Uterus (tissue), 4 donors: Measurements from ENCODE around the gene AMBRA1. TPM values are rescaled to one million over a fixed set of nuclear protein-coding genes. Genes with fewer than 3 reads are reported as not detected.

Experiments used
- DNase-seq, 2 donors: peaks; one replicate each; pipeline ENCODE4 v3.0.0-alpha.2; 2019 to 2020
- H3K27ac ChIP-seq, 2 donors: fragments of 200-600 bp; sonication (generic); 1 replicate in 1 of 2; 2 replicates in 1 of 2; pipeline ENCODE4 v1.5.1; 2016 to 2018
- H3K27me3 ChIP-seq, 2 donors: fragments of 200-600 bp; sonication (generic); one replicate each; pipeline ENCODE4 v1.5.1; 2018 to 2019; ENCODE audit warnings: control low read depth in 1 of 2
- H3K36me3 ChIP-seq, 2 donors: fragments of 200-600 bp; sonication (generic); one replicate each; pipeline ENCODE4 v1.5.1; 2019; ENCODE audit warnings: control low read depth in 1 of 2
- H3K4me1 ChIP-seq, 2 donors: fragments of 200-600 bp; sonication (generic); one replicate each; pipeline ENCODE4 v1.5.1; 2018 to 2019; ENCODE audit warnings: control low read depth in 1 of 2
- H3K4me3 ChIP-seq, 2 donors: fragments of 200-600 bp; sonication (generic); 1 replicate in 1 of 2; 2 replicates in 1 of 2; pipeline ENCODE4 v1.5.1; 2018 to 2019; ENCODE audit warnings: mild to moderate bottlenecking in 1 of 2
- H3K9me3 ChIP-seq, 2 donors: fragments of 200-600 bp; sonication (generic); one replicate each; pipeline ENCODE4 v1.5.1; 2019; ENCODE audit warnings: control low read depth in 1 of 2
- CTCF ChIP-seq, 4 experiments: fragments of 200-600 bp in 2 of 4; fragments of 450-650 bp in 2 of 4; sonication (generic) in 2 of 4; IDR thresholded peaks; one replicate each; pipeline ENCODE4 v1.5.1; 2016 to 2019; ENCODE audit warnings: antibody characterized with exemption in 4 of 4, mild to moderate bottlenecking in 2 of 4, moderate library complexity in 1 of 4
- POLR2A ChIP-seq, 2 donors: fragments of 450-650 bp; IDR thresholded peaks; one replicate each; pipeline ENCODE4 v1.6.1; 2016; ENCODE audit warnings: antibody characterized with exemption in 2 of 2, mild to moderate bottlenecking in 1 of 2, moderate library complexity in 1 of 2
- intact Hi-C: fragments of 100-400 bp; cut with DNase I; formaldehyde crosslinking; loops from one replicate; pipeline ENCODE4 v1.15.1; 2023; ENCODE audit warnings: low total_unique reads
- total RNA-seq, 4 donors: library from RNA; depleted of rRNA in 3 of 4; stranded (reverse); fragments of >200 nt in 3 of 4; gene quantifications; one replicate each; pipeline versions ENCODE4 v1.1.0 to v1.2.4, GENCODE V29; 2014 to 2023
- donor health status: DM: yes; HTN: yes; CAD: no.

Gene AMBRA1
- total RNA-seq, 4 donors from 2014 or later: 22.6 to 55.3 (median 41.4) TPM

- H3K4me1 ChIP-seq: no peaks in the 10 kb centered on the region
Measured at GRCh38 chr11:46498179-46498578, 95.6 kb downstream of the AMBRA1 start.

GRCh38 chr11:46497498-46497897 lies 96.3 kb downstream of the AMBRA1 start:
- intact Hi-C loops: no loop called here
- no peak for TF ChIP-seq CTCF (IDR thresholded peaks at IDR 0.05)
- no peak for TF ChIP-seq POLR2A (IDR thresholded peaks at IDR 0.05)
- Histone ChIP-seq H3K27ac (no peak overlapping the region), H3K4me1 (no peaks in the 10 kb centered on the region), H3K36me3 (no peaks in the 10 kb centered on the region), H3K27me3 (no peaks in the 10 kb centered on the region), H3K9me3 (no peaks in the 10 kb centered on the region), H3K4me3 (no peak overlapping the region)
- no peak for DNase-seq

More at GRCh38 chr11:46498179-46498578, 95.6 kb downstream of the AMBRA1 start:
- intact Hi-C loops: no loop called here
- DNase-seq: no peak
- TF ChIP-seq POLR2A (IDR thresholded peaks at IDR 0.05) (no peak), CTCF (IDR thresholded peaks at IDR 0.05) (no peak)
- H3K4me3 ChIP-seq: no peak overlapping the region
- H3K9me3 ChIP-seq: no peaks in the 10 kb centered on the region
- H3K27ac ChIP-seq: no peak overlapping the region
- H3K27me3 ChIP-seq: no peaks in the 10 kb centered on the region
- no peaks in the 10 kb centered on the region for H3K36me3 ChIP-seq

GRCh38 chr11:46493791-46494190 lies 100.0 kb downstream of the AMBRA1 start:
- Histone ChIP-seq H3K36me3 (no peaks in the 10 kb centered on the region), H3K27ac (peak overlapping the region in 1 of 2 donors; percentile 69), H3K27me3 (no peaks in the 10 kb centered on the region), H3K9me3 (no peaks in the 10 kb centered on the region), H3K4me3 (no peak overlapping the region), H3K4me1 (peaks cover 0 to 8% of the 10 kb centered on the region in 2 donors)
- DNase-seq: peak in 1 of 2 donors; percentile 24
- intact Hi-C loops: no loop called here
- TF ChIP-seq CTCF (IDR thresholded peaks at IDR 0.05): no peak
- TF ChIP-seq POLR2A (IDR thresholded peaks at IDR 0.05): no peak

GRCh38 chr11:46492532-46492931 lies 101.3 kb downstream of the AMBRA1 start:
- Histone ChIP-seq H3K27me3 (no peaks in the 10 kb centered on the region), H3K27ac (peak overlapping the region; percentile 4 to 69), H3K4me1 (peaks cover 0 to 8% of the 10 kb centered on the region in 2 donors), H3K4me3 (no peak overlapping the region), H3K9me3 (no peaks in the 10 kb centered on the region), H3K36me3 (no peaks in the 10 kb centered on the region)
- DNase-seq: peak; percentile 24 to 27
- TF ChIP-seq CTCF (IDR thresholded peaks at IDR 0.05): no peak
- no peak for TF ChIP-seq POLR2A (IDR thresholded peaks at IDR 0.05)
- intact Hi-C loops: no loop called here

- Histone ChIP-seq H3K4me3 (no peak overlapping the region), H3K9me3 (no peaks in the 10 kb centered on the region), H3K36me3 (no peaks in the 10 kb centered on the region), H3K4me1 (peaks cover 0 to 8% of the 10 kb centered on the region in 2 donors), H3K27me3 (no peaks in the 10 kb centered on the region), H3K27ac (peak overlapping the region; percentile 21 to 69)
- no peak for DNase-seq
- intact Hi-C loops: no loop called here
- TF ChIP-seq POLR2A (IDR thresholded peaks at IDR 0.05) (no peak), CTCF (IDR thresholded peaks at IDR 0.05) (no peak)
Measured at GRCh38 chr11:46491661-46492330, 102.0 kb downstream of the AMBRA1 start.
